WTC11 (cell line): Measurements from ENCODE around the gene ITGB4. TPM values are rescaled to one million over a fixed set of nuclear protein-coding genes. Genes with fewer than 3 reads are reported as not detected.

Source experiments
- ATAC-seq: fragments of 200-7000 bp; cut with Tn5 transposase; 2 replicates; pipeline ENCODE4 v1.10.0; 2021; ENCODE audit warnings: mild to moderate bottlenecking, moderate library complexity
- CTCF ChIA-PET: fragments of 300-600 bp; sonication (Branson Sonifier 250); formaldehyde crosslinking; loops from one replicate; lab custom pipeline; 2021; ENCODE audit warnings: antibody characterized with exemption; lab: Charles Lee
- POLR2A ChIA-PET: fragments of 350-600 bp; sonication (Branson Sonifier 250); formaldehyde crosslinking; loops from one replicate; lab custom pipeline; 2021; ENCODE audit warnings: antibody characterized with exemption; lab: Charles Lee
- DNase-seq: peaks from one replicate; pipeline ENCODE4 v3.0.0; 2021; ENCODE audit warnings: low spot score
- H3K27ac Mint-ChIP-seq: 2 replicates; pipeline ENCODE4 v1.8.0; 2021; ENCODE audit warnings: mixed read lengths
- H3K27me3 Mint-ChIP-seq: 2 replicates; pipeline ENCODE4 v1.8.0; 2021; ENCODE audit warnings: low read depth, mild to moderate bottlenecking, moderate library complexity, mixed read lengths
- H3K36me3 Mint-ChIP-seq: 2 replicates; pipeline ENCODE4 v1.8.0; 2021; ENCODE audit warnings: mixed read lengths
- H3K4me1 Mint-ChIP-seq: 2 replicates; pipeline ENCODE4 v1.8.0; 2022; ENCODE audit warnings: mixed read lengths
- H3K4me3 Mint-ChIP-seq: 2 replicates; pipeline ENCODE4 v1.8.0; 2021; ENCODE audit warnings: mild to moderate bottlenecking, moderate library complexity, mixed read lengths
- H3K9me3 Mint-ChIP-seq: 2 replicates; pipeline ENCODE4 v1.8.0; 2021; ENCODE audit warnings: mixed read lengths
- AFF4 ChIP-seq: sonication (generic); formaldehyde crosslinking; IDR thresholded peaks from 2 replicates; pipeline ENCODE4 v1.8.1; 2023; ENCODE audit warnings: mild to moderate bottlenecking, missing genetic modification reagents, borderline replicate concordance
- AR ChIP-seq: fragments of 250-450 bp; sonication (Bioruptor Pico); IDR thresholded peaks from 2 replicates; pipeline ENCODE4 v1.9.0; 2021; ENCODE audit warnings: mild to moderate bottlenecking
- ARID4B ChIP-seq: sonication (generic); formaldehyde crosslinking; IDR thresholded peaks from 2 replicates; pipeline ENCODE4 v1.8.0; 2023; ENCODE audit warnings: missing genetic modification reagents, mild to moderate bottlenecking, borderline replicate concordance
- ELF4 ChIP-seq: sonication (generic); formaldehyde crosslinking; IDR thresholded peaks from 2 replicates; pipeline ENCODE4 v1.8.1; 2022; ENCODE audit warnings: low read depth, mild to moderate bottlenecking, moderate library complexity, missing genetic modification reagents
- ESRRA ChIP-seq: sonication (generic); formaldehyde crosslinking; IDR thresholded peaks from 2 replicates; pipeline ENCODE4 v1.8.1; 2022; ENCODE audit warnings: mild to moderate bottlenecking, missing genetic modification reagents, borderline replicate concordance
- GTF2I ChIP-seq: fragments of 250-450 bp; sonication (Bioruptor Pico); conservative IDR thresholded peaks from 2 replicates; pipeline ENCODE4 v1.4.0; 2021; ENCODE audit warnings: mild to moderate bottlenecking
- JUN ChIP-seq: sonication (generic); formaldehyde crosslinking; IDR thresholded peaks from 2 replicates; pipeline ENCODE4 v1.8.0; 2023; ENCODE audit warnings: mild to moderate bottlenecking, missing genetic modification reagents
- KAT7 ChIP-seq: sonication (generic); formaldehyde crosslinking; IDR thresholded peaks from 2 replicates; pipeline ENCODE4 v1.8.1; 2023; ENCODE audit warnings: missing genetic modification reagents, mild to moderate bottlenecking, borderline replicate concordance
- NFE2L1 ChIP-seq: sonication (generic); formaldehyde crosslinking; IDR thresholded peaks from 2 replicates; pipeline ENCODE4 v1.8.1; 2023; ENCODE audit warnings: missing genetic modification reagents
- NFYB ChIP-seq: sonication (generic); formaldehyde crosslinking; conservative IDR thresholded peaks from 2 replicates; pipeline ENCODE4 v1.8.0; 2022; ENCODE audit warnings: low read depth, missing genetic modification reagents
- NR1H2 ChIP-seq: sonication (generic); formaldehyde crosslinking; IDR thresholded peaks from 2 replicates; pipeline ENCODE4 v1.9.0; 2021; ENCODE audit warnings: mild to moderate bottlenecking, moderate library complexity, missing genetic modification reagents
- PREB ChIP-seq: sonication (generic); formaldehyde crosslinking; IDR thresholded peaks from 2 replicates; pipeline ENCODE4 v1.8.1; 2022; ENCODE audit warnings: mild to moderate bottlenecking, missing genetic modification reagents, moderate library complexity, borderline replicate concordance
- RORB ChIP-seq: fragments of 250-450 bp; sonication (Bioruptor Pico); IDR thresholded peaks from 2 replicates; pipeline ENCODE4 v1.9.0; 2021; ENCODE audit warnings: mild to moderate bottlenecking
- USF1 ChIP-seq: sonication (generic); formaldehyde crosslinking; IDR thresholded peaks from 2 replicates; pipeline ENCODE4 v1.8.0; 2022; ENCODE audit warnings: mild to moderate bottlenecking, missing genetic modification reagents
- ZMAT4 ChIP-seq: fragments of 250-450 bp; sonication (Bioruptor Pico); IDR thresholded peaks from 2 replicates; pipeline ENCODE4 v1.9.0; 2021; ENCODE audit warnings: mild to moderate bottlenecking
- ZNF232 ChIP-seq: sonication (generic); formaldehyde crosslinking; IDR thresholded peaks from 2 replicates; pipeline ENCODE4 v1.8.0; 2022; ENCODE audit warnings: mild to moderate bottlenecking, missing genetic modification reagents
- ZNF317 ChIP-seq: sonication (generic); formaldehyde crosslinking; IDR thresholded peaks from 2 replicates; pipeline ENCODE4 v1.8.1; 2023; ENCODE audit warnings: low read depth, mild to moderate bottlenecking, moderate library complexity, missing genetic modification reagents, borderline replicate concordance
- ZNF671 ChIP-seq: fragments of 250-450 bp; sonication (Bioruptor Pico); IDR thresholded peaks from 2 replicates; pipeline ENCODE4 v1.8.0; 2021; ENCODE audit warnings: mild to moderate bottlenecking
- total RNA-seq: library from RNA; stranded (reverse); gene quantifications from 3 replicates; pipeline ENCODE4 v1.2.3, GENCODE V29; 2021

The ITGB4 gene
- total RNA-seq, 1 experiment from 2014 or later: 9.5 TPM

- H3K4me1 Mint-ChIP-seq: no peaks in the 10 kb centered on the region
- POLR2A ChIA-PET: interaction anchor here (0.8 kb wide), 1 partner anchor 49 kb away, joined by 3 read pairs; no protein-coding TSS in a partner anchor
- no peaks in the 10 kb centered on the region for H3K27me3 Mint-ChIP-seq
- DNase-seq: no peak
- H3K4me3 Mint-ChIP-seq: no peak overlapping the region
- CTCF ChIA-PET: interaction anchor here (0.8 to 1.9 kb wide), 3 partner anchors 51 to 74 kb away, joined by 3 to 6 read pairs (median 3); no protein-coding TSS in a partner anchor
- no peak overlapping the region; the same call in 1 of the 2 replicates for H3K27ac Mint-ChIP-seq
- ATAC-seq: no peak
- TF ChIP-seq NFE2L1: no peak
- TF ChIP-seq ESRRA (CRISPR knock-in tag): no peak
- no peak for TF ChIP-seq NFYB (CRISPR knock-in tag)
- TF ChIP-seq NR1H2: no peak
- TF ChIP-seq GTF2I (CRISPR knock-in tag): no peak
- TF ChIP-seq AR (CRISPR knock-in tag): no peak
- no peak for TF ChIP-seq ZNF232
- TF ChIP-seq ZMAT4: no peak
- TF ChIP-seq, all 79 proteins: peak for 0
- Mint-ChIP-seq H3K36me3 (peaks cover 25% of the 10 kb centered on the region), H3K9me3 (no peaks in the 10 kb centered on the region)
Measured at GRCh38 chr17:75676461-75676860, 44.8 kb upstream of the ITGB4 start.

GRCh38 chr17:75679706-75680211 lies 41.5 kb upstream of the ITGB4 start:
- no peak overlapping the region for H3K27ac Mint-ChIP-seq
- no peaks in the 10 kb centered on the region for H3K4me1 Mint-ChIP-seq
- TF ChIP-seq PREB (CRISPR knock-in tag) (no peak), JUN (CRISPR knock-in tag) (no peak), RORB (CRISPR knock-in tag) (no peak), AFF4 (CRISPR knock-in tag) (no peak), ARID4B (CRISPR knock-in tag) (no peak), AR (CRISPR knock-in tag) (no peak), USF1 (CRISPR knock-in tag) (no peak), ZNF671 (CRISPR knock-in tag) (no peak), ELF4 (CRISPR knock-in tag) (no peak), KAT7 (CRISPR knock-in tag) (no peak), ZNF317 (no peak)
- TF ChIP-seq, all 79 proteins: peak for 0
- POLR2A ChIA-PET: no interaction called here
- no peak for DNase-seq
- CTCF ChIA-PET: interaction anchor here (1.3 to 1.8 kb wide), 5 partner anchors 13 to 79 kb away, joined by 3 to 8 read pairs (median 5); no protein-coding TSS in a partner anchor
- no peak for ATAC-seq
- no peak overlapping the region for H3K4me3 Mint-ChIP-seq
- no peaks in the 10 kb centered on the region for H3K9me3 Mint-ChIP-seq
- H3K27me3 Mint-ChIP-seq: no peaks in the 10 kb centered on the region
- peaks cover 13% of the 10 kb centered on the region; the same call in 1 of the 2 replicates for H3K36me3 Mint-ChIP-seq
